GM12873 (cell line): ENCODE results near the gene ADGRG6.

ENCODE experiments used
- CTCF ChIP-seq: IDR thresholded peaks from 2 replicates; pipeline ENCODE4 v1.5.1; 2012; ENCODE audit warnings: low read depth, mild to moderate bottlenecking, moderate library complexity, low read length, control low read depth; ENCODE audit not compliant: insufficient read depth; ENCODE audit errors: missing control alignments

ADGRG6 gene

GRCh38 chr6:142377497-142377848 is 75.7 kb downstream of the ADGRG6 start:
- no peak for TF ChIP-seq CTCF

- TF ChIP-seq CTCF: no peak
These were observed 76.5 kb downstream of the ADGRG6 start for GRCh38 chr6:142378138-142378875.

- TF ChIP-seq CTCF: no peak
These were observed 78.8 kb downstream of the ADGRG6 start for GRCh38 chr6:142380626-142381025.

- TF ChIP-seq CTCF: no peak
These were observed 79.4 kb downstream of the ADGRG6 start for GRCh38 chr6:142381181-142381580.

GRCh38 chr6:142381845-142382378 is 80.1 kb downstream of the ADGRG6 start:
- TF ChIP-seq CTCF: no peak

- TF ChIP-seq CTCF: no peak
These were observed 82.9 kb downstream of the ADGRG6 start for GRCh38 chr6:142384519-142385254.

- TF ChIP-seq CTCF: no peak
These were observed 83.5 kb downstream of the ADGRG6 start for GRCh38 chr6:142385352-142385751.
